HCT116 (cell line): ENCODE data around the gene ZMYM2. TPM values are rescaled to one million over a fixed set of nuclear protein-coding genes. Genes with fewer than 3 reads are reported as not detected.

Experiments
- ATAC-seq: fragments of 200-7000 bp; cut with Tn5 transposase; 2 replicates; pipeline ENCODE4 v1.9.1; 2020; ENCODE audit warnings: mild to moderate bottlenecking, moderate library complexity
- BruUV-seq: library from RNA; stranded (reverse); fragments of 400-500 nt; replicated peaks from 2 replicates; lab custom pipeline; 2021; lab: Mats Ljungman, UMichigan
- CTCF ChIA-PET: fragments of 300-600 bp; sonication (Branson Sonifier 250); formaldehyde crosslinking; loops from one replicate; lab custom pipeline; 2021; ENCODE audit warnings: antibody characterized with exemption; lab: Charles Lee
- POLR2A ChIA-PET: fragments of 300-600, 350-600 bp; sonication (Branson Sonifier 250); formaldehyde crosslinking; loops from one replicate; lab custom pipeline; 2021; ENCODE audit warnings: antibody characterized with exemption; lab: Charles Lee
- RAD21 ChIA-PET, 2 experiments: fragments of 300-600 bp; sonication (Branson Sonifier 250); formaldehyde crosslinking; loops; one replicate each; lab custom pipeline; 2023; ENCODE audit warnings: low total read pairs in 2 of 2; ENCODE audit not compliant: uncharacterized antibody in 2 of 2, unreplicated experiment in 2 of 2, low non-redundant PET in 1 of 2; lab: Charles Lee
- DNase-seq: peaks from one replicate; pipeline ENCODE4 v3.0.0-alpha.2; 2010; ENCODE audit warnings: low read depth, low spot score
- H2AFZ ChIP-seq: fragments of 200-600 bp; shearing (Covaris generic), sonication (generic); 2 replicates; pipeline ENCODE4 v1.6.1; 2017; ENCODE audit warnings: low read depth, mixed run types, mixed read lengths, antibody characterized with exemption, low read length; ENCODE audit not compliant: poor library complexity, severe bottlenecking
- H3K27ac ChIP-seq: 2 replicates; pipeline ENCODE4 v1.5.1; 2012; ENCODE audit warnings: low read depth, low read length
- H3K27me3 ChIP-seq: fragments of 200-600 bp; sonication (generic); 2 replicates; pipeline ENCODE4 v1.6.1; 2016; ENCODE audit warnings: mixed run types, low read length, mixed read lengths; ENCODE audit not compliant: insufficient read depth
- H3K36me3 ChIP-seq, 2 experiments: fragments of 200-500 bp in 1 of 2; fragments of 200-600 bp in 1 of 2; sonication (Bioruptor generic) in 1 of 2; sonication (generic) in 1 of 2; 2 replicates each; pipeline versions ENCODE4 v1.5.1 to v1.6.1; 2014 to 2016; ENCODE audit warnings: low read length in 2 of 2, inconsistent platforms in 1 of 2, mixed read lengths in 1 of 2, mixed run types in 1 of 2; ENCODE audit not compliant: insufficient read depth in 2 of 2, control insufficient read depth in 1 of 2
- H3K4me1 ChIP-seq, 2 experiments: fragments of 200-600 bp in 1 of 2; sonication (generic) in 1 of 2; 2 replicates each; pipeline versions ENCODE4 v1.5.1 to v1.6.1; 2012 to 2017; ENCODE audit warnings: low read length in 2 of 2, inconsistent platforms in 1 of 2, mild to moderate bottlenecking in 1 of 2, mixed read lengths in 1 of 2, mixed run types in 1 of 2, moderate library complexity in 1 of 2; ENCODE audit not compliant: insufficient read depth in 2 of 2, control insufficient read depth in 1 of 2
- H3K4me2 ChIP-seq: fragments of 200-600 bp; sonication (generic); 2 replicates; pipeline ENCODE4 v1.6.1; 2017; ENCODE audit warnings: mixed run types, low read length, mixed read lengths
- H3K4me3 ChIP-seq, 2 experiments: fragments of 200-600 bp in 1 of 2; sonication (generic) in 1 of 2; replicated peaks in 1 of 2; 2 replicates each; pipeline ENCODE4 v1.5.1; 2011 to 2016; ENCODE audit warnings: low read length in 2 of 2, control low read depth in 1 of 2, low read depth in 1 of 2, mild to moderate bottlenecking in 1 of 2, mixed read lengths in 1 of 2, mixed run types in 1 of 2
- H3K79me2 ChIP-seq: fragments of 200-600 bp; sonication (generic); 2 replicates; pipeline ENCODE4 v1.6.1; 2017; ENCODE audit warnings: mild to moderate bottlenecking, mixed run types, low read length, moderate library complexity, mixed read lengths; ENCODE audit not compliant: insufficient read depth
- H3K9ac ChIP-seq: fragments of 200-600 bp; sonication (generic); 2 replicates; pipeline ENCODE4 v1.6.1; 2016; ENCODE audit warnings: low read length, mixed read lengths
- H3K9me2 ChIP-seq: fragments of 200-600 bp; sonication (generic), shearing (Covaris generic); 2 replicates; pipeline ENCODE4 v1.6.1; 2017; ENCODE audit warnings: mixed run types, mild to moderate bottlenecking, moderate library complexity; ENCODE audit not compliant: insufficient read depth
- H3K9me3 ChIP-seq, 2 experiments: fragments of 200-500 bp in 1 of 2; fragments of 200-600 bp in 1 of 2; sonication (Bioruptor generic) in 1 of 2; sonication (generic) in 1 of 2; 2 replicates each; pipeline ENCODE4 v1.6.1; 2014 to 2017; ENCODE audit warnings: low read length in 2 of 2, mixed read lengths in 2 of 2, inconsistent platforms in 1 of 2, low read depth in 1 of 2, mild to moderate bottlenecking in 1 of 2, mixed run types in 1 of 2, moderate library complexity in 1 of 2; ENCODE audit not compliant: control insufficient read depth in 1 of 2, insufficient read depth in 1 of 2
- H4K20me1 ChIP-seq: fragments of 200-600 bp; sonication (generic), shearing (Covaris generic); 2 replicates; pipeline ENCODE4 v1.6.1; 2017; ENCODE audit warnings: mixed run types, mild to moderate bottlenecking, moderate library complexity; ENCODE audit not compliant: insufficient read depth
- EGR1 ChIP-seq: IDR thresholded peaks from 2 replicates; pipeline ENCODE4 v1.6.1; 2012; ENCODE audit warnings: low read depth
- EZH2phosphoT487 ChIP-seq: fragments of 200-600 bp; IDR thresholded peaks from 2 replicates; pipeline ENCODE4 v1.6.1; 2018; ENCODE audit warnings: antibody characterized with exemption, borderline replicate concordance
- JUND ChIP-seq: IDR thresholded peaks from 2 replicates; pipeline ENCODE4 v1.6.1; 2012
- TCF7L2 ChIP-seq: IDR thresholded peaks from 2 replicates; pipeline ENCODE4 v1.7.0; 2011; ENCODE audit warnings: borderline replicate concordance, inconsistent platforms; ENCODE audit not compliant: insufficient read depth, insufficient read length; ENCODE audit errors: extremely low read depth
- intact Hi-C: fragments of 100-400 bp; cut with micrococcal nuclease; formaldehyde crosslinking; loops from 2 replicates; pipeline ENCODE4 v1.10.0; 2022
- total RNA-seq: library from RNA; stranded (reverse); gene quantifications from one replicate; pipeline ENCODE4 v1.2.1, GENCODE V29; 2021; ENCODE audit not compliant: unreplicated experiment
- TF ChIP-seq, protein P1 (sequence below): IDR thresholded peaks from 2 replicates; pipeline ENCODE4 v1.6.1; 2012; ENCODE audit warnings: low read depth
- TF ChIP-seq, protein P2 (sequence below), 3 experiments: fragments of 200-600 bp in 1 of 3; sonication (generic) in 1 of 3; IDR thresholded peaks in 2 of 3; conservative IDR thresholded peaks in 1 of 3; 2 replicates each; pipeline ENCODE4 v1.5.1; 2012 to 2017; ENCODE audit warnings: low read depth in 2 of 3, low read length in 2 of 3, antibody characterized with exemption in 1 of 3, borderline replicate concordance in 1 of 3, control low read depth in 1 of 3, mild to moderate bottlenecking in 1 of 3, mixed read lengths in 1 of 3, mixed run types in 1 of 3, moderate library complexity in 1 of 3; ENCODE audit not compliant: insufficient read depth in 1 of 3

The ZMYM2 gene
- total RNA-seq, 1 experiment from 2014 or later, result 53.0 TPM

DNA sequence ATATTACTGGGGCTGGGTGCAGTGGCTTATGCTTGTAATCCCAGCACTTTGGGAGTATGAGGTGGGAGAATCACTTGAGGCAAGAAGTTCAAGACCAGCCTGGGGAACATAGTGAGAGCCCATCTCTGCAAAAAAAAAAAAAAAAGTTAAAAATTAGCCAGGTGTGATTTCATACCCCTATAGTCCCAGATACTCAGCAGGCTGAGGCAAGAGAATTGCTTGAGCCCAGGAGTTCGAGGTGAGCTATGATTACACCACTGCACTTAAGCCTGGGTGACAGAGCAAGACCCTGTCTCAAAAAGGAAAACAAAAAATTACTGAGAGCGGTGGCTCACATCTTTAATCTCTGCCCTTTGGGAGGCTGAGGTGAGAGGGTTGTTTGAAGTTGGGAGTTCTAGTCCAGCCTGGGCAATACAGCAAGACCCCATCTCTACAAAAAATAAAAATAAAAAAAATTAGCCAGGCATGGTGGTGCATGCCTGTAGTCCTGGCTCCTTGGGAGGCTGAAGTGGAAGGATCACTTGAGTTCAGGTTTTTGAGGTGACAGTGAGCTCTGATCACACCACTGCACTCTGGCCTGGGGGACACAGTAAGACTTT, 87.5 kb downstream of the ZMYM2 start:
- Histone ChIP-seq H3K36me3 (peaks cover 0 to 7% of the 10 kb centered on the region in 2 experiments; a peak in 1 of 4 replicates), H3K4me1 (no peaks in the 10 kb centered on the region), H3K27me3 (no peaks in the 10 kb centered on the region), H3K9me2 (no peaks in the 10 kb centered on the region), H3K4me3 (no peak overlapping the region), H3K27ac (no peak overlapping the region), H4K20me1 (peaks cover 4% of the 10 kb centered on the region; the same call in 1 of the 2 replicates), H3K9ac (no peak overlapping the region), H2AFZ (no peak overlapping the region), H3K4me2 (no peak overlapping the region), H3K9me3 (no peaks in the 10 kb centered on the region), H3K79me2 (peaks cover 21% of the 10 kb centered on the region; the same call in 1 of the 2 replicates)
- POLR2A ChIA-PET, result no interaction called here
- no peak for DNase-seq
- no TSS peak for BruUV-seq
- RAD21 ChIA-PET, result no interaction called here
- TF ChIP-seq EZH2phosphoT487 (no peak), TCF7L2 (no peak), JUND (no peak), EGR1 (no peak)
- TF ChIP-seq, protein P1, sequence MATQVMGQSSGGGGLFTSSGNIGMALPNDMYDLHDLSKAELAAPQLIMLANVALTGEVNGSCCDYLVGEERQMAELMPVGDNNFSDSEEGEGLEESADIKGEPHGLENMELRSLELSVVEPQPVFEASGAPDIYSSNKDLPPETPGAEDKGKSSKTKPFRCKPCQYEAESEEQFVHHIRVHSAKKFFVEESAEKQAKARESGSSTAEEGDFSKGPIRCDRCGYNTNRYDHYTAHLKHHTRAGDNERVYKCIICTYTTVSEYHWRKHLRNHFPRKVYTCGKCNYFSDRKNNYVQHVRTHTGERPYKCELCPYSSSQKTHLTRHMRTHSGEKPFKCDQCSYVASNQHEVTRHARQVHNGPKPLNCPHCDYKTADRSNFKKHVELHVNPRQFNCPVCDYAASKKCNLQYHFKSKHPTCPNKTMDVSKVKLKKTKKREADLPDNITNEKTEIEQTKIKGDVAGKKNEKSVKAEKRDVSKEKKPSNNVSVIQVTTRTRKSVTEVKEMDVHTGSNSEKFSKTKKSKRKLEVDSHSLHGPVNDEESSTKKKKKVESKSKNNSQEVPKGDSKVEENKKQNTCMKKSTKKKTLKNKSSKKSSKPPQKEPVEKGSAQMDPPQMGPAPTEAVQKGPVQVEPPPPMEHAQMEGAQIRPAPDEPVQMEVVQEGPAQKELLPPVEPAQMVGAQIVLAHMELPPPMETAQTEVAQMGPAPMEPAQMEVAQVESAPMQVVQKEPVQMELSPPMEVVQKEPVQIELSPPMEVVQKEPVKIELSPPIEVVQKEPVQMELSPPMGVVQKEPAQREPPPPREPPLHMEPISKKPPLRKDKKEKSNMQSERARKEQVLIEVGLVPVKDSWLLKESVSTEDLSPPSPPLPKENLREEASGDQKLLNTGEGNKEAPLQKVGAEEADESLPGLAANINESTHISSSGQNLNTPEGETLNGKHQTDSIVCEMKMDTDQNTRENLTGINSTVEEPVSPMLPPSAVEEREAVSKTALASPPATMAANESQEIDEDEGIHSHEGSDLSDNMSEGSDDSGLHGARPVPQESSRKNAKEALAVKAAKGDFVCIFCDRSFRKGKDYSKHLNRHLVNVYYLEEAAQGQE, result no peak
- TF ChIP-seq, protein P2, sequence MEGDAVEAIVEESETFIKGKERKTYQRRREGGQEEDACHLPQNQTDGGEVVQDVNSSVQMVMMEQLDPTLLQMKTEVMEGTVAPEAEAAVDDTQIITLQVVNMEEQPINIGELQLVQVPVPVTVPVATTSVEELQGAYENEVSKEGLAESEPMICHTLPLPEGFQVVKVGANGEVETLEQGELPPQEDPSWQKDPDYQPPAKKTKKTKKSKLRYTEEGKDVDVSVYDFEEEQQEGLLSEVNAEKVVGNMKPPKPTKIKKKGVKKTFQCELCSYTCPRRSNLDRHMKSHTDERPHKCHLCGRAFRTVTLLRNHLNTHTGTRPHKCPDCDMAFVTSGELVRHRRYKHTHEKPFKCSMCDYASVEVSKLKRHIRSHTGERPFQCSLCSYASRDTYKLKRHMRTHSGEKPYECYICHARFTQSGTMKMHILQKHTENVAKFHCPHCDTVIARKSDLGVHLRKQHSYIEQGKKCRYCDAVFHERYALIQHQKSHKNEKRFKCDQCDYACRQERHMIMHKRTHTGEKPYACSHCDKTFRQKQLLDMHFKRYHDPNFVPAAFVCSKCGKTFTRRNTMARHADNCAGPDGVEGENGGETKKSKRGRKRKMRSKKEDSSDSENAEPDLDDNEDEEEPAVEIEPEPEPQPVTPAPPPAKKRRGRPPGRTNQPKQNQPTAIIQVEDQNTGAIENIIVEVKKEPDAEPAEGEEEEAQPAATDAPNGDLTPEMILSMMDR (IDR thresholded peaks at IDR 0.05 in 2 of 3, conservative IDR thresholded peaks at IDR 0.05 in 1 of 3; ENCODE audit: borderline replicate concordance in 1 of 3, insufficient read depth in 1 of 3, low read depth in 2 of 3, low read length in 2 of 3), result no peak
- CTCF ChIA-PET, result no interaction called here
- intact Hi-C loops, result no loop called here
- ATAC-seq, result no peak
